Epidermal melanocyte (primary cell): Measurements from ENCODE around the gene HDAC4.
"Not testable (repeated sequence)": the region's sequence is repeated elsewhere in the genome, so short reads cannot be mapped to it uniquely, and the experiment has no call there.

Source experiments
- DNase-seq: peaks from one replicate; pipeline ENCODE4 v3.0.0; 2011; ENCODE audit warnings: low spot score; ENCODE audit not compliant: insufficient read length

HDAC4 gene

GRCh38 chr2:239400596-239401066 lies at the start of gene HDAC4:
TSS of gene HDAC4 (minus strand) at chr2:239401020. CDS start at chr2:239352699, 48,321 bp downstream.
- no peak for DNase-seq

DNA sequence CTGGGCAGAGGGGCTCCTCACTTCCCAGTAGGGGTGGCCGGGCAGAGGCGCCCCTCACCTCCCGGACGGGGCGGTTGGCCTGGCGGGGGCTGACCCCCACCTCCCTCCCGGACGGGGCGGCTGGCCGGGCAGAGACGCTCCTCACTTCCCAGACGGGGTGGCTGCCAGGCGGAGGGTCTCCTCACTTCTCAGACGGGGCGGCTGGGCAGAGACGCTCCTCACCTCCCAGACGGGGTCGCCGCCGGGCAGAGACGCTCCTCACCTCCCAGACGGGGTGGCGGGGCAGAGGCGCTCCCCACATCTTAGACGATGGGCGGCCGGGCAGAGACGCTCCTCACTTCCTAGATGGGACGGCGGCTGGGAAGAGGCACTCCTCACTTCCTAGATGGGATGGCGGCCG lies 48.6 kb upstream of the HDAC4 start:
- DNase-seq, result not testable (repeated sequence)

- DNase-seq, result no peak
These were observed 45.1 kb upstream of the HDAC4 start for GRCh38 chr2:239445771-239446524.

DNA sequence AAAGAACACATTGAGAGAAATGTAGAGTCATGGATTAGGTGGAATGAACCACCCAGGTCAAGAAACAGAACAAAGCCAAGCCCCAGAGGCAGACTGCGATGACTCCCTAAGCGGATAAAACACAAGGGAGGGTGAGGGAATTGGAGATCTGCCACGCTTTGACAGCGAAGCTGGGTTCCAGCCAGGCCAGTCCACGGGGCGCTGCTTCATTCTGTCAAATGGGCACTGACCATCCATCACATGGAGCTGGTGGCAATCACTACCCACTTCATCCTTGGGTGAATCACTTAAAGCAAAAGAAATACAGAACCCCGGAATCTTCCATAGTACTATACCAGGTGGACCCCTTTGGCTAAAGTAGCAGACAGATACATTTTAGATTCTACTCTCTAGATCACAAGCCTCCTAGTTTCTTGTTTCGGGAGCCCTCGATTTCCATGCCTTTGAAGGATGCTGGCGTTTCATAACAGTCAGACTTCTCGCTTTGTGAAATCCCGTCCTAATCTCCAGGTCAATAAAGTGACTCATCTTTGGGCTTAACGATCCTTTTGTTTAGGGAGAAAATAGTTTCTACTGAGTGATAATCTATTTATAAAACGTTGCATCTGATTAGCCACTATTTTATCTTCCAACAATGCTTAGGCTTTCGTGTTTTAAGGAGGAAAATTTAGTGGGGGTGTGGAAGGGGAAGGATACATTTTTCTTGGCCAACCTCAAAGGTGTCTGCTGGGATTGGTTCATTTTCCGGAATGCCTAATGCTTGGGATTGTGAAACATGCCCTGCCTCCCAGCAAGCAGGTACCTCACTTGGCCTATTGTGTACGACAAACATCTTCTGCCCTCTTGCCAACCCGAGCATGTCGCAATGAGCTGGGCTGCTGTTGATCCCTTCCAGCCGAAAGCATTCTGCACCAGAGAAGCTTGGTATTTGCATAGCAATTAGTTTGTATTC lies 44.1 kb upstream of the HDAC4 start:
- no peak for DNase-seq

GRCh38 chr2:239443666-239444567 lies 43.1 kb upstream of the HDAC4 start:
- DNase-seq, result no peak

- no peak for DNase-seq
These were observed 42.3 kb upstream of the HDAC4 start for GRCh38 chr2:239443102-239443620.

DNA sequence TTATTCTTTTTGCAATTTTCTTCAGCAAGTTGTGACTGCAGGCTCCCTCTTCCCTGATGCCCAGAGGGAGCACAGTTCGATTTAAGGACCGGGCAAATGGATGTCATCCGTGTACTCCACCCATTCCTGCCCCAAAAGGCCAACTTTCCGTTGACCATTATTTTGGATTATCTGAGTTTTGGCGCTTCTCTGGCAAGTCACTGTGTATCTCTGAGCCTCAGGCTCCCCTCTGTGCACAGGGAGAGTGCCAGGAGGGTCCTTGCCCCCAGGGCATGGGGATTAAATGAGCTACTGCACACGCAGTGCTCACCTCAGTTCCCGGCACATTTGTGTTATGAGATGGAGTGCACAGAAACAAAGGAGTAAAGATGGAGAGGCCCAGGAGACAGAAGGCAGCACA lies 41.4 kb upstream of the HDAC4 start:
- DNase-seq, result no peak

DNA sequence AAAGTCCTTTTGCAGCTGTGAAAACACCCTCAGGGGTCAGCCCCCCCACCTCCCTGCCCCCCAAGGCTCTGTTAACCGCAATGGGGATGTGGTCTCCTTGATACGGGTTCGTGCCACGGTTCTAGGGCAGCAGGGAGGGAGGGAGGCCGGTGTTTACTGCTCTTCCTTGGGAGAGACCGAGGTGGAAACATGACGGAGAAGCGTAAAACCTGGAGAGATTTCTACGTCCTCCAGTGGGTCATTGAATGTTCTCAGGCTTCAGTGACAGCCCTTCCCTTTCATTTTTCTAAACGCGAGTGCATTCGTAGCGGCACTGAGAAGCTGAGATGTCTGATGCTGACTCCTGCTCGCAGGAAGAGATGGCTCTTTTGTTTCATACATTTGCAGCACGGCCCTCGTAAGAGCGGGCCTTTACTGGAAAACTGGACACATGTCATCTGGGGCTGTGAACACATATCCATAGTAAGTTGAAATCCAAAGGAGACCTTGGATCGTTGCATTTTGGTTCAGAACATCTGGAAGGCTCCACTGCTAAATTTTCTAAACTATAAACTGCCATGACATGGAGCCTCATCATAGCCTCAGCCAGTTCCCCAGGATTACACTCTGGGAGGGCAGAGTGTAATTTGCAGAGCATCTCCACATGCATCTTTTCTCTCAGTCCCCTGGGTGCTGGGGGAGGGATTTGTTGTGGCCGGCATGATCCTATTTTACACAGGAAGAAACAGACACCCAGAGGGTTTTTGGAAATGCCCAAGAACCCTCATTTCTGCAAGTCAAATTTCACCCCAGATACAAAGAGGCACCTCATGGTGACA lies 40.6 kb upstream of the HDAC4 start:
- DNase-seq, result no peak

- no peak for DNase-seq
These were observed 39.7 kb upstream of the HDAC4 start for GRCh38 chr2:239440511-239440959.

DNA sequence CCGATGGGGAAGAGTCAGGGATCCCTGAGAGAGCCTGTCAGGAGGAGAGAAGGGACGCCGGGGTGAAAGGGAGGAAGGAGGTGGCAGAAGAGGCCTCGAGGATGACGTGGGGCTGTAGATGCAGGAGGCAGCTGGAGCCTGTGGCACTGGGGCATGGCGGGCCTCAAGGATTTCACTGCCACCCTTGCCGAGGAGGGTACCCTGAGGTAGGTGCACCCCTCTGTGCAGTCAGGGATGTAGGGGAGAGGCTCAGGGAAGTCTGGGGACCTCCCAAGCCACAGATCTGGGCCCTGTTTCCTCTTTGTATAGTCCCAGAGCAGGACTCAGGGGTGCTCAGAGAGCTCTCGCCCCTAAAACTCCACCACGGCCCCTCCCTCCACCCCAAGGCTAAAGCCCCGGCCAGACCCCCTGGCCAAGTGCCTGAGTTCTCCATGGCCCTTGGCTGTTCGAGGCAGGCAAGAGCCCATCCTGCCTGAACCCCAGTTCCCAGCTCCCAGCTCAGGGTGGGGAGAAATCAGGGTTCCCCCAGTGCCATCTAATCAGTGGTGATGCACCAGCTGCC lies 39.0 kb upstream of the HDAC4 start:
- DNase-seq, result no peak

- DNase-seq, result no peak
These were observed 38.4 kb upstream of the HDAC4 start for GRCh38 chr2:239438995-239439753.

DNA sequence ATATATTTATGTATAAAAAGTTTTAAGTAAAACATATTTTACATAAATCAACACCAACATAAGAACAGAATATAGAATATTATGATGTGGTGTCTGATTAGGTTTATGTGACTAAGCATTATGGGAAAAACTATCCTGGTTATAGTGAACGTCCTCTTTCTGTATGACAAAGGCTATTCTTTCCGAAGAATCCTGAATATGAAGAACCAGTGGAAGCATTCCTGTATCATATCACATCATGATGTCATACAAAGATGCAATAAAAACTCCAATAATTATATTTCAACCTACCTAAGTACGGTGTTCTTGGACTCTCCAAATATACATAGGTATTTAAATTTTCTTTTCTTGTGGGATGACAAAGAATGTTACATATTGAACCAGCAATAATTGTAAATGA lies 37.5 kb upstream of the HDAC4 start:
- DNase-seq, result no peak

DNA sequence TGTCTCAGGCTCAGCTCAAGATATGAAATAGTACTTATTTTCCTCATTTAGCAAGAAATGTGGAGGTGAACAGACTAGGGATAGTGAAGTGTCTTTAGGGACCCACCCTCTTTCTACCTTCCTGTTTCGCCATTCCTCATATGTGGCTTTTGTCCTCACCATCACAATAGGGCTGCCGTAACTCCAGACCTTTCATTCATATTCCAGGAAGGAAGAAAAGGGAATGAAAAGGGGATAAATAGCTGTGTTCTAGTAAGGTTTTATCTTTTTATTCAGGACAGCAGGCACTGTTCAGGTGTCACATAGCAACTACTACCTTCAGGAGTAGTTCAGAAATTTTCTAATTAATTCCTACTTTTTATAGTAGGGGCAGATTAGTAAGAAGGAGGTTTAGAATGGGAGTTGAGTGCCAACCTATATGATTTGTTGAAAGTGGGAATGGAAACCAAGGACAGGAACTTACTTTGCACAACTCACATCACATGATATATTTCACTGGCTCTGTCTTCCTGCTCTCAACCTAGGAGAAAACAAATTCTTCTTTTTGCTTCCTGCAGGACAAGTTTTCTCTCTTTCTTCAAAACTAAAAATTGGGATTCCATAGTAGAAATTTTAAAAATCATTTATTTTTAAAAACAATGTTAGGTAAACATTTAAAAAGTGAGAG lies 36.0 kb upstream of the HDAC4 start:
- no peak for DNase-seq

- no peak for DNase-seq
These were observed 35.3 kb upstream of the HDAC4 start for GRCh38 chr2:239436076-239436475.

GRCh38 chr2:239433777-239434403 lies 33.1 kb upstream of the HDAC4 start:
- no peak for DNase-seq

DNA sequence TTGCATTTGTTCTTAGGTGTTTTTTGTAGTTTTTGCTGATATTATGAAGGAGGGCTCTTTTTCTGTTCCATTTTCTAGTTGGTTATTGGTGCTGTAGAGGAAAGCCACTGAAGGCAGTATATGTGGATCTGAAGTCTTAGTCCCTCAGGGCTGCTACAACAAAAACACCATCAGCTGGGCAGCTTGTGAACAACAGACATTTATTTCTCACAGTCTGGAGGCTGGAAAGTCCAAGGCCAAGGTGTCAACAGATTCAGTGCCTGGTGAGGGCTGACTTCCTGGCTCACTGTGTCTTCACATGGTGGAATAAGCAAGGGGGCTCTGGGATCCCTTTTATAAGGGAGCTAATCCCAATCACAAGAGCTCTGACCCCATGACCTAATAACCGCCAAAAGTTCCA lies 31.4 kb upstream of the HDAC4 start:
- no peak for DNase-seq

DNA sequence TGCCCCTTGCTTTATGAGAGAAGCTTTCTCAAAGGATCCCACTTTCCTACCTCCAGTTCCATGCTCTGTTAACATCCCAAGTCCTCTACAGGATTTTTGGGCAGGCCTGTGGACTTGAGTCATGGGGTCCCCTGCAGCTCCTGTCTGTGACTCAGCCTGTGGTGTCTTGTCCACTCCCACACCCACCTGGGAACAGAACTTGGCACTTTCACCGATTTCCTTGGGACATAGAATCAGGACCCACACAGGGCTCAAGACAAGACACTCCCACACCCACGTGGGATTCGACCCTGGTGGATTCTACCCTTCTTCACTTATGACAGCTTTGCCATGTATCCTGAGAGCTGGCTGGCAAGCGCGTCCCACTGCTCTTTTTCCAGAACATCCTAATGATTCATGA lies 30.7 kb upstream of the HDAC4 start:
- DNase-seq, result no peak
